ENCODE data around the gene HRAS. TPM values are rescaled to one million over a fixed set of nuclear protein-coding genes. Genes with fewer than 3 reads are reported as not detected.

The HRAS gene
- polyA plus RNA-seq, 4 donors, result 39.5 to 57.2 (median 41.2) TPM

DNA sequence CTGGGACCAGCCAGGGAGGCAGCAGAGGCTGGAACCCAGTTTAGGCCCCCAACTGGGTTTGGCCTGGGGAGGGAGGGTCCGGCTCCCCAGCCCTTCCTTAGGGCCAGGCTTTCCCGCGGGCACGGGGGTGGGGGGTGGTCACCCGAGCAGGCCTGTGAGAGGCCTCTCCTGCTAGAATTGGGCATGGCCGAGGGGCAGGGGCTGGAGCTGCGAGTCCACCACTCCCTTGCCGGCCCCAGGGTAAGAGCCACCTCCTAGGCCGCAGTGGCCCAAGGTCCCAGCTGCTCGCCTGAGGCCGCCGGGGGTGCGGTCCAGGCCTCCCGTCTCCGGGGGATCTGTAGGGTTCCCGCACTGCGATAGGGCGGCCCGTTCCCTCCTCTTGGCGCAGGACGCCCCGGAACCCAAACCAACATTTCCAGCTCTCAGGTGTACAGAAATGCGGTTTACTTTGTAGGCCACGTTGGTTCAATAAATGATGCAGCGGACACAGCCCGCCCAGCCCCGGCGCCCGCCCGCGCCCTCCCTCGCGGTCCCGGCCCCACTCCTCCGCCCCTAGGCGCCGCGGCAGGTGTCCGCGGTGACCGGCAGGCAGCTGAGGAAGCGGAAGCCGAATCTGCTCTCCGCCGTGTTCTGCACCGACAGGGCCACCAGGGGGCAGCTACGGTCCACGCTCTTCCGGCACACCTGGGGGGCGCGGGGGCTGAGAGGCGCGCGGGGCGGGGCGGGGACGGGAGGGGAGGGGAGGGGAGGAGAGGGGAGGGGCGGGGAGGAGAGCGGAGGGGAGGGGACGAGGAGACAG is 19.3 kb upstream of the HRAS start:
- DNase-seq (ENCODE audit: low read depth in 4 of 4, low spot score in 3 of 4), result no peak

DNA sequence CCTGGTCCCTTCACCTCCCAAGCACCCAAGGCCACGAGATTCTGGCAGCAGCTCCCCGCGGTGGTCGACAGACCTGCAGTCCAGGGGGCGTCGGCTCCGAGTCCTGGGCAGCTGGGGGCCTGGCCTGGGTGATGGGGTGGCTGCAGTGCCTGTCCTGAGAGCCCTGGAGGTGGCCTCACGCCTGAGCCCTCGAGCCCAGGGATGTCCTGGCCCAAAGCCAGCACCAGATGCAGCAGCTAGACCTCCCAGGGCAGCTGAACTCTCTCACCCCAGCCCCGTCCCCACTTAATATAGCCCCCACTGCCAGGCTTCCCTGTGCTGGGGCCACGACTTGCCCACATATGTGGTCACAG is 18.6 kb upstream of the HRAS start:
- no peak for DNase-seq (ENCODE audit: low read depth in 4 of 4, low spot score in 3 of 4)

DNA sequence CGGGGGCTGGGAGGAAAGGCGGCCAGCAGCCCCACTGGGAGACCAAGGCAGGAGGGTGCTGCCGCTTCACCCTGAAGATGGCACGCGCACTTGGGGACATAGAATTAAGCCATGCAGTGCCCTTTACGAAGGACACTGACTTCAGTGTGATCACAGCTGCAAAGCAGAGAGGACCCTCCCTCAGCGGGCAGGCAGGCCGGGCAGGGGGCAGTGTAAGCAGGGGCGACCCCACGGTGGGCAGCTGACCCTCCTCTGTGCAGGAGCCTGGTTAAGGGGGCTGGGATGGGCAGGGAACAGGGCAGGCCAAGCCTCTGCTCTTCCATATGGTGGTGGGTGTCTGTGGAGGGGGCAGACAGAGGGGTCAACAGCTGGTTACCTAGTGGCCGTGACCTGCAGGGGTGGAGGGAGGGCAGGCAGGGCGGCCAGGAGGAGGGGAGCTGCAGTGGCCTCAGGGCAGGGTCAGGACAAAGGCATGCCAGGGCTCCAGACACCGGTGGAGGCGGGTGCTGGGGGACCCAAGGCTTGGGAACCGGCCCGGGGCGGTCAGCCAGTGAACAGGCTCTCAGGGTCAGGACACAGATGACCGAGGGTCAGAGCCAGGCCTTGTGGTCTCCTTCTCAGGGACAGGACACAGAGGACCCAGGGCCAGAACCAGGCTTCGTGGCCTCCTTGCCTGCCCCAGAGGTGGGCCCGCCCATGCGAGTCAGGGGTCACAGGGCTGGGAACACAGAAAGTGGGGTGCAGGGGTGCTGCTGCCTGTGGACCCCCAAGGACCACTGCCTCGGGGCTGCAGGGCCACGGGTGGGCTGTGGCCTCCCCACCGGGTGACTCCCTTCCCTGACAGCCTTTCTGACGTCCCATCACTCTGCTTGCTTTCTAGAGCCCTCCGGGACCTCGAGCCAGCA is 18.0 kb upstream of the HRAS start:
- DNase-seq (ENCODE audit: low read depth in 4 of 4, low spot score in 3 of 4), result no peak

DNA sequence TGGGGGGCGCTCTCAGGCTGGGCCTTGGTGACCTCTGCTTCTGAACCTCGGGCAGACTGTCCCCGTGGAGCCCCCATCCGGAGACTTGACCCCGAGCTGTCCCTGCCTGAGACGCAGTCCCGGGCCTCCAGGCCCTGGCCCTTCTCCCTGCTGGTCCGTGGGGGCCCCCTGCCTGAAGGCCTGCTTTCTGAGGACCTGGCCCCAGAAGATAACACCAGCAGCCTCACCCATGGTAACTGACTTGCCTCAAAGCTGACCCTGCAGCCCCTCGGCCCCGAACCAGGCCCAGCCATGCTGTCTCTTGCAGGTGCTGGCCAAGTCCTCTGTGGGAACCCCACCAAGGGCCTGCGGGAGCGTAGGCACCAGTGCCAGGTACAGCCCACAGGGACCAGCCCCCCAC is 16.2 kb upstream of the HRAS start:
- DNase-seq (ENCODE audit: low read depth in 4 of 4, low spot score in 3 of 4), result no peak

DNA sequence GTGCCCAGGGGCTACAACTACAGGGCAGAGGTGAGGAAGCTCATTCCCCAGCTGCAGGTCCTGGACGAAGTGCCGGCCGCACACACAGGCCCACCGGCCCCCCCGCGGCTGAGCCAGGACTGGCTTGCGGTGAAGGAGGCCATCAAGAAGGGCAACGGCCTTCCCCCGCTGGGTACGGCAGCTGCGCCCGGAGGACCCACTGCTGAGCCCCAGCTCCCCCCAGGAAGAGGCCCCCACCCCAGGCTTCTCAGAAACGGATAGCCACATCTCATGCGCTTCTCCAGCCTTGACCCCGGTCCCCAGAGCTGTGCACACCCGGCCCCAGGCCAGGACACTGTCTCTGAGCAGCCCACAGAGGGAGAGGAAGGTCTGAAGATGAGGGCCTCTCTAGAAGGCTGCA is 15.8 kb upstream of the HRAS start:
- no peak for DNase-seq (ENCODE audit: low read depth in 4 of 4, low spot score in 3 of 4)

DNA sequence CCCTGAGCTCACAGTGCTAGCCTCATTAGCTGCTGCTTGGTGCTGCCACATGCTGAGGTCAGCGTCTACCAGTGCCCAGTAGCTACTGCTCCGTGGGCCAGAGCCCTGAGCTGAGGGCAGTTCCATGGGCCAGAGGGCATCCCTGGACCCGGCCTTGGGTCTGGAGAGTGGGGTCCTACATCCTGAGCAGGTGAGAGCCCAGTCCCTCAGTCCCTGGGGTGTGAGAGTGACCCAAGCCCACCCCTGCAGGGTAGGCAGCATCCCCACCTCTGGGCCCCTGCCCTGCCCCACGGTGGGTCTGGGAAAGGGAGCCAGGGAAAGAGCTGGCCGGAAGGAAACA is 15.3 kb upstream of the HRAS start:
- no peak for DNase-seq (ENCODE audit: low read depth in 4 of 4, low spot score in 3 of 4)

DNA sequence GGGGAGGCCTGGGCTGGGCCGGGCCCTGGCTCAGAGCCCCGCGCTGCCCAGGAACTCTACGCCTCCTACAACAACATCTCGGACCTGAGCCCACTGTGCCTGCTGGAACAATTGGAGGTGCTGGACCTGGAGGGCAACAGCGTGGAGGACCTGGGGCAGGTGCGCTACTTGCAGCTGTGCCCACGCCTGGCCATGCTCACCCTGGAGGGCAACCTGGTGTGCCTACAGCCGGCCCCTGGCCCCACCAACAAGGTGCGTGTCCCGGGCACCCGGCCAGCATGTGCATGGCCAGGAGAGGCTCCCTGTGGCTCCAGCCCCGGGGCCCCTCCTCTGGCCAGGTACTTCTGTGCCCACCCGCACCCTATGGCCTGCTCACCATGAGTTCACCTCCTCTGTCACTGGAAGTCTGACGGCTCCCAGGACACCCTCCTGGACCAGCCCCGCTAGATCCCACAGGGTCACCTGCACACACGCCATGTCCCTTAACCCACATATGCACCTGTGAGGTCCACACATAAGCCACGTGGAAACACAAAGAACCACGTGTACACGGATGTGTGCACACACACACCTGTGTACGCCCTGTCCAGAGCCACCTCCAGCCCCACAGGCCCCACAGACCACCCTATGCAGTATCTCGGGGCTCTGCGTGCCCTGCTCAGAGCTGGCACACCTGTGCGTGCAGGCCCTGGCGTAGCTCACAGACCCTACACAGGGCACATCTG is 14.8 kb upstream of the HRAS start:
- no peak for DNase-seq (ENCODE audit: low read depth in 4 of 4, low spot score in 3 of 4)

DNA sequence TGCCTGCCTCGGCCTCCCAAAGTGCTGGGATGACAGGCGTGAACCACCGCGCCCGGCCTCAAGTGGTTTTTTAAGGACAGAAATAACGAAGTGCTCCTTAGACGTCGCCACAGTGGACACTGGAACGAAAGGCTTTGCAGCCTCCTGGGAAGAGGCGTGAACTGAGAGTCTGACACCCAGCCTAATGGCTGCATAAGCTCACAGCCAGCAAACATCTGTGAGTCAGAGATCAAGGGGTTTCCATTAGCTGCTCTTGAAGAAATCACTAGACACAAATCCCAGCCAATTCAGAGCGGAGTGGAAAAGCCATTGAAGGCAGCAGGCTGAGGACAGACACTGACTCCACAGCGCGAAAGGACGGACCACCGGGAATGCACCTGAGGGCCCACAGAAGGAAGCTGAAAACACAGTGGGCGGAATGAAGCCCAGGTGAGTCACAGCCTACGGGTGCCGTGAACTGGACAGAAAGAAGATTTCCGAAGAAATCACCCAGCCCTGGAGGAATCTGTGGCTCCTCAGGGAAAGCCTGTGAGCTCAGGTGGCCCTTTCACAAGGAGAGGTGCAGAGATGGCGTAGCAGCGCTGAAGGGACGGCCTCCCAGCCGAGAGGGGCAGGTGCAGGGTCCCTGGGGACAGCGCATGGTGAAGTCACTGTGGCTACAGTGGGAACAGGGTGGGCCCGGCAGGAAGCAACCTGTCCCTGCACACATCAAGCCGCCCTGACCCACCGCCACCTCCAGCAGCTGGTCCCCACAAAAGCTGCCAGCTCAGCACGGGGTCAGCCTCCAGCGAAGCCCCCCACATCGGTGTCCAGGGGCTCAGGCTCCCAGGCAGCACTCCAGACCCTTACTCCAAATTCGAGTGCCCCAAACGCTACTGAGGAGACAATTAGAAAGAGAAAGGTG is 13.6 kb upstream of the HRAS start:
- DNase-seq (ENCODE audit: low read depth in 4 of 4, low spot score in 3 of 4), result no peak

DNA sequence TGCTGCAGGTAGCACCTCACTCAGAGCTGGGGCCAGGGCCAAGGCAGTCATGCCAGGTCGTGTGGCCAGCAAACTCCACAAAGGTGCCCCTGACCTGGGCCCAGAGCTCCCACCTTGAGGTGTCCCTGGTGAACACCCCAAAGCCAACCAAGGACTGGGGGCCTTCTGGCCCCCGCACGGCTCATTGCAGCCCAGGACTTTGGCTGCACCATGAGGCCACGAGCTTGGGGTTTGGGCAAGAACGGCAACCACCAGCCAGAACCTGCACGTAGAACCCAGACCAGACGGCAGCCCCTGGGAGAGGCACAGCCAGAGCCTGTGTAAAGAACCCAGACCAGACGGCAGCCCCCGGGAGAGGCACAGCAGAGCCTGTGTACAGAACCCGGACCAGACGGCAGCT is 9.8 kb upstream of the HRAS start:
- no peak for DNase-seq (ENCODE audit: low read depth in 4 of 4, low spot score in 3 of 4)

DNA sequence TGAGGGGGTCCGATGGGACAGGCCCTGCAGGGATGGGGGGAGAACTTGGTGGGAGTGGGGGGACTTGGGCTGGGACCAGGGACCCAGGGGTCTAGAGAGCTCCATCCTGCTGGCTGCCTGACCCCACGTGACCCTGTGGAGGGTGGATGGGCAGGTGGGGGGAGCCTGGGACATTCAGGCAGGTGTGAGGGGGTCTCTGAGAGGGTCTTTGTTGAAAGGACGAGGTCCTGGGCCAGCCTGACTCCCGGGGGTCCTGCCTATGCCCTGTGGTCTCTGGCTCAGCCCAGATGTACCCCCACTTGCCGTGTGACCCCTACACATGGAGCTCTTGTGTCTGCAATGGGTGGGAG is 9.4 kb upstream of the HRAS start:
- no peak for DNase-seq (ENCODE audit: low read depth in 4 of 4, low spot score in 3 of 4)

DNA sequence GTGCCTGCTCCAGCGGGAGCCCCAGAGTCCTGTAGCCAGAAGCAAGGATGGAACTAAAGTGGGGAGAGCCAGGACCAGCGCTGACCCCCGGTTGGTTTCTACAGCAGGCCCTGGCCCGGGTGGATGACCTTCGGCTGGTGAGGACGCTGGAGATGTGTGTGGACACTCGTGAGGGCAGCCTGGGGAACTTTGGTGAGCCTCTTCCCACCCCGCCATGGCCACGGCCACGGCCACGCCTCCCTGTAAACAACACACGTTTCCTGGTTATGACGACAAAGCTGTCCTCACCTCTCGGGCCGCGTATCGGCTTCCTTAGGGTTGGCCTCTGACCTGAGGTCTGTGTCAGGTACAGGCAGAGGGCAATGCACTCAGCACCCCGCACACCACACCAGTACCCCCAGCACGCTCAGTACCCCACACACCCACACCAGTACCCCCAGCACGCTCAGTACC is 6.1 kb upstream of the HRAS start:
- no peak for DNase-seq (ENCODE audit: low read depth in 4 of 4, low spot score in 3 of 4)

DNA sequence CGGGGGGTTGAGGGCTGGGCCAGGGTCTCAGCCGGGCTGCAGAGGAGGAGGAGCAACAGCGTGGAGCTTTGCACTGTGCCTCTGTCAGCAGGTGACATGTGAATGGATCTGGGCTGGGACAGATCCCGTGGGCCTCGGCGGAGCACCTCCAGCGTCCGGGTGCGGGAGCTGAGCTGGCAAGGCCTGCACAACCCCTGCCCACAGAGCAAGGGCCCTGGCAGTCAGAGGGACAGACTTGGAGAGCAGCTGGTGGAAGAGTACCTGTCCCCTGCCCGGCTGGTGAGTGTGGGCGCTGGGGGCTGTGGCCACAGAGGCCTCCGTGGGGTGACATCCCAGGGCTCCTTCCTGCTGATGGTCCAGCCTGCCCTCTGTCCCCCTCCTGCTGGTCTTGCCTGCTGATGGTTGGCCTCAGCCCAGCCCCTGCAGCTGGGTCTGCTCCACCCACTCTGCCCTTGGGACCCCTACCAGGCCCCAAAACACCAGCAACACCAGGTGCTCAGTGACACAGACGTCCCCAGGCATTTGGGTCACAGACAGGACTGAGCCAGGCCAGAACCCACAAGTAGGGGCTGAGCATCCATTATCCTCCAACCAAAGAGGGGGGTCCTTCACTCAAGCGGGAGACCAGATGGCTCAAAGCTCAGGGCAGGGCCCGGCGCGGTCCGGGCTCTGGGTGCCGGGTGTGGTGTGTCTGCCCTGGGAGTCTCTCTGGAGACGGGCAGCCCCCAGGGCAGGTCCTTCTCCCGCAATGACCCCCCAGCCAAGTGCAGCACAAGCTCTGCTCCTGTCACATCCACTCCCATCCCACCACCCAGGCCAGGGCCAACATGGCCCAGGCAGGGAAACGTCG is 5.4 kb upstream of the HRAS start:
- DNase-seq (ENCODE audit: low read depth in 4 of 4, low spot score in 3 of 4), result no peak

DNA sequence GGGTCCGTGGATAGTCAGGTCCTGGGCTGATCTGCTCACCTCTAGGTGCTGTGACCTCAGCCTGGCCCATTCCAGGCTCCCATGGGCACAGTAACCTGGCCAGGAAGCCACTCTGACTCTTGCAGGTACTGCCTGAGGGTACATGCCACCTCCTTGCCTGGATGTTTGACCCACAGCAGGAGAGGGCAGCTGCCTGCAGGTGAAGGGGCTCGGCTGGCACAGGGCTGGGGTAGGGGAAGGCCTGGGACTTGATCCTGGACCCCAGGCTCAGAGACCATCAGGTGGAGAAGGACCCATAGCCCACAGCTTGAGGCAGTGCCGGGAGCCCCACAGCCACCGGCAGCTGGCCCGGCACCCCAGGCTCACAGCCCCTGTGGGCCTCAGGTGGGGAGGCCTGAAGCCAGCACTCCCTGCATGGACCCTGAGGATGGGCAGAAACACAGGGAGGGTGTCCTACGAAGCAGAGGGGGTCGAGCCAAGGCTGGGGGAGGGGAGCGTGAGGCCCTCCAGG is 4.7 kb upstream of the HRAS start:
- no peak for DNase-seq (ENCODE audit: low read depth in 4 of 4, low spot score in 3 of 4)

DNA sequence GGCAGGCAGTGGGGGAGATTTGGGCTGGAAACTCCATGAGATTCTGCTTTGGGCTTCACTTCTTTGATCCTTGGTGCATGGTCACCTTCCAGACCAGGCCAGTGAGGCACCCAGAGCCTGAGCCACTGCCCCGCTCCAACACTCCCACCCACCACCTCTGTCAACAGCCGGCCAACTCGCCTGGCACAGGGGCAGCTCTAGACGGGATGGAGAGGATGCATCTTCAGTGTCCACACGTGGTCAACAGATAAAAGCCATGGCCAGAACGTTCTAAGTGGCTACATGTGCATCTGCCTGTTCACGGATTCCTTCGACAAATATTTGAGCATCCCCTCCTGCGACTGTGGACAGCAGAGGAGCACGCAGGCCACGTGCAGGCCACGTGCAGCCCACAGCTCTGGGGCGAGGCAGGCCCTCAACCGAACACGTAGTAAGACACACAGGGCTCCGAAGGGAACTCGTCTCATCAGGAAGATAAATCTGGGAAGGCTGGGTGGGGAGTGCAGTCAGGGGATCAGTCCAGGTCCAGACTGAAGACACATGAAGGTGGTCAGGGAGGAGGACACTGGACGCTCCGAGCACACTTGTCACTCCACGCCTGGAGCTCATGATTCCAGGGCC is 3.2 kb upstream of the HRAS start:
- DNase-seq (ENCODE audit: low read depth in 4 of 4, low spot score in 3 of 4), result no peak

DNA sequence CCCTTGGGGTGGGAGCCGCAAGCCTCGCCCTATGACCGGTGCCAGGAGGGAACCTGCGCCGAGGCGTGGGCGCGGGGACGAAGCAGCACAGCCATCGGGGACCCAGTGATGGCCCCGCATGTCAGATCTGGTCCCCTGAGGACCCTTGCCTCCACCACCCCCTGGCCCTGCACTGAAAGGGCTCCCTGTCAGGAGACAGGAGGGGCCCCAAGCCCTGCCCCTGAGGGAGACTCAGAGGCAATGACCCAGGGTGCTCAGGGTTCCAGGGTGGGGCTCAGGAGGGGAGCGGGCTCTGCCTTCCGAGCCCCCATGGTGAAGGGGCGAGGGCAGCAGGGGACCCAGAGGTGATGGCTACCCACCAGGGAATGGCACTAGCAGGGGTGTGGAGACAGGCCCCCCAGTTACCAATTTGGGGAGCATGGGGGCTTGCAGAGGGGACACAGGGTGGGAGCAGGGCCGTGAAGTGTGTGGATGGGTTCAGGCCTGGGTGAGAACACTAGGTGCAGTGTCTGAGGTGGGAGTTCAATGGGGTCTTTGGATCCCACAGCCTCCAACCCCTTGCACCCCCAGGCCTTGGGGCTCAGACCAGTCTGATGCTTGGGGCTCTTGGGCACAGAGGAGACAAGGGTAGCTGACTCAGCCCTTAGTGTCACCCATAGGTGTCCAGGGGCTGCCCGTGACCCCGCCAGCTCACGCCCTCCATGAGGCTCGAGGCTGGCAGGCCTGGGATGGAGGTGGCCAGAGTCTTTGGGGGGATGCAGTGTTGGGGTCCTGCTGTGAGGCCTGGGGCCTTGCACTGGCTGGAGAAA is 2.5 kb upstream of the HRAS start:
- no peak for DNase-seq (ENCODE audit: low read depth in 4 of 4, low spot score in 3 of 4)

DNA sequence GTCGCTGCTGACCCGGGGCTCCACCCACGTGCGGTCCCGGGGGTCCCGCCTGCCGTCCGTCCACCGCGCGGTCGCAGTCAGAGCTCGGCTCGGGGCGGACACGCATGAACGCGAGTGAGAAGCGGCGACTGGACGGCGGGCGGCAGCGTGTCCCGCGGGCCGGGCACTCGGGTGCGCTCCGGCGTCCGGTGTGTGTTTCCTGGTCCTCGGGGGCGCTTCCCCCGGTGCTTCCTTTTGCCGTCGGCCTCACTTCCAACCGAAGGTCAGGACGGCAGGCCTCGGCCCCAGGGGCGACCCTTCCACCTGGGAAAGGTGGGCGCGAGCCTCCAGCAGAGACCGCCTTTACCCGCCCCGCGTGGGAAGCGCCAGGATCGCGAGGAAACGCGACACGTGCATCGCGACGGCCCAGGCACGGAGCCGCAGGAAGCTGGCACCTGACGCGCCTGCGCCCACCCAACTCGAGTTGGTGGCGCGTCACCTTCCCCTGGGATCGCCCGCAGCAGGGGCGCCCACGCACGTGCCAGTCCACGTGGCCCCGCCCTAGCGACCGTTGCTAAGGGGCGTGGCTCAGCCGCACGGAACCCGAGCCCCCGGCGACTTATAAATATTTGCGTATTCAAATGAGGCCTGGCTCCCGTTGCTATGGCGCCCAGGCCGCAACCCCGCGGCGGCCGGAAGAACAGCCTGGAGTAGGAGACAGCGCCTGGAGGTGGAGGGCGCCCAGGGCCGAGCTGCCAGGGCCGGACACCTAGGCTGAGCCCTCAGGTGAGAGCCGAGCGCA is 1.7 kb upstream of the HRAS start, which contains the start of gene LRRC56:
Gene LRRC56 (plus strand): TSS at position 687 of the 781 bp plus-strand sequence. CDS start 3,158 bp downstream, outside the sequence.
- DNase-seq (ENCODE audit: low read depth in 4 of 4, low spot score in 3 of 4), result peak in 2 of 4 donors; percentile 54 to 60

DNA sequence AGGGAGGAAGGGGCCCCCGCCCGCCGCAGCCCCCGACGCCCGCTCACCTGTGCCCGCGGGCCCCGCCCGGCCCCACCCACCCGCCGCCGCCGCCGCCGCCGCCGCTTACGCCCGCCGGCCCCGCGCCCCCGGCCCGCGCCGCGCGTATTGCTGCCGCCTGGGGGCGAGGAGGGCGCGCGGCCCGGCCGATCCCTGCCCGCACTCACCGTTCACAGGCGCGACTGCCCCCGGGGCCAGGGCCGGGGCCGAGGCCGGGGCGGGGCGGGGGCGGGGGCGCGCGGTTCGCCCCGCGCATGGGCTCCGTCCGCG is 212 bp downstream of the HRAS start:
- no peak for DNase-seq (ENCODE audit: low read depth in 4 of 4, low spot score in 3 of 4)
